K562 (cell line): ENCODE results near the gene TNPO3. TPM values are rescaled to one million over a fixed set of nuclear protein-coding genes. Genes with fewer than 3 reads are reported as not detected.

ENCODE experiments used
- ATAC-seq: fragments of 200-7000 bp; cut with Tn5 transposase; 3 replicates; pipeline ENCODE4 v1.9.1; 2020; ENCODE audit warnings: moderate library complexity
- BruUV-seq: library from RNA; stranded (reverse); fragments of 400-500 nt; replicated peaks from 2 replicates; lab custom pipeline; 2021; lab: Mats Ljungman, UMichigan
- CTCF ChIA-PET: fragments of 300-600 bp; formaldehyde crosslinking; extraction: SDS; loops from one replicate; lab custom pipeline; 2021; ENCODE audit warnings: low intra/inter-chr PET ratio; lab: Yijun Ruan, JAX
- POLR2A ChIA-PET: fragments of 300-600, 350-650 bp; sonication (Branson Sonifier 250); formaldehyde crosslinking; extraction: SDS; loops from one replicate; lab custom pipeline; 2021; ENCODE audit warnings: antibody characterized with exemption, inconsistent platforms; lab: Yijun Ruan, JAX
- DNase-seq, 4 experiments: peaks; one replicate each; pipeline versions ENCODE4 v3.0.0 to v3.0.0-alpha.2; 2011 to 2018; ENCODE audit warnings: low spot score in 3 of 4, mixed read lengths in 3 of 4; ENCODE audit errors: extremely low read depth in 1 of 4
- FAIRE-seq: peaks from 2 replicates; lab custom pipeline; 2011; peaks lifted over from hg19 to GRCh38; lab: Jason Lieb, UNC
- H2AFZ ChIP-seq: 2 replicates; pipeline ENCODE4 v1.6.0; 2011; ENCODE audit warnings: low read depth, low read length, control low read depth, inconsistent platforms
- H3K27ac ChIP-seq: fragments of 200-600 bp; 3 replicates; pipeline ENCODE4 v1.8.0; 2011; ENCODE audit warnings: low read depth, mild to moderate bottlenecking, control low read depth, inconsistent platforms, low read length, moderate library complexity, mixed read lengths; ENCODE audit errors: extremely low read depth
- H3K27me3 ChIP-seq, 2 experiments: fragments of 300-600 bp in 1 of 2; 2 replicates in 1 of 2; 3 replicates in 1 of 2; pipeline versions ENCODE4 v1.6.0 to v1.8.0; 2011; ENCODE audit warnings: inconsistent platforms in 2 of 2, low read length in 2 of 2, mild to moderate bottlenecking in 1 of 2, mixed read lengths in 1 of 2, moderate library complexity in 1 of 2; ENCODE audit not compliant: control insufficient read depth in 2 of 2, insufficient read depth in 2 of 2
- H3K36me3 ChIP-seq: fragments of 300-600 bp; 3 replicates; pipeline ENCODE4 v1.8.0; 2011; ENCODE audit warnings: mild to moderate bottlenecking, low read length, inconsistent platforms; ENCODE audit not compliant: control insufficient read depth, insufficient read depth
- H3K4me1 ChIP-seq, 2 experiments: fragments of 200-600 bp in 1 of 2; replicated peaks in 1 of 2; 2 replicates in 1 of 2; 3 replicates in 1 of 2; pipeline versions ENCODE4 v1.5.1 to v1.8.0; 2011; ENCODE audit warnings: inconsistent platforms in 2 of 2, low read length in 2 of 2, mild to moderate bottlenecking in 1 of 2, mixed read lengths in 1 of 2, moderate library complexity in 1 of 2; ENCODE audit not compliant: control insufficient read depth in 2 of 2, insufficient read depth in 2 of 2
- H3K4me2 ChIP-seq: 2 replicates; pipeline ENCODE4 v1.6.1; 2011; ENCODE audit warnings: low read length, control low read depth, inconsistent platforms, mixed read lengths; ENCODE audit not compliant: insufficient read depth
- H3K4me3 ChIP-seq: fragments of 200-600 bp; sonication (generic), shearing (Covaris generic); 2 replicates; pipeline ENCODE4 v1.5.1; 2016; ENCODE audit warnings: control low read depth, inconsistent platforms
- H3K79me2 ChIP-seq: fragments of 200-600 bp; 3 replicates; pipeline ENCODE4 v1.8.0; 2011; ENCODE audit warnings: low read length, inconsistent platforms; ENCODE audit not compliant: control insufficient read depth, insufficient read depth
- H3K9ac ChIP-seq, 2 experiments: 2 replicates each; pipeline versions ENCODE4 v1.6.0 to v1.6.1; 2011; ENCODE audit warnings: low read depth in 2 of 2, low read length in 2 of 2, control low read depth in 1 of 2, inconsistent platforms in 1 of 2, mild to moderate bottlenecking in 1 of 2, mixed read lengths in 1 of 2; ENCODE audit not compliant: insufficient read depth in 1 of 2
- H3K9me1 ChIP-seq: one replicate; pipeline ENCODE4 v1.6.0; 2011; ENCODE audit warnings: inconsistent platforms, mild to moderate bottlenecking, low read length, moderate library complexity; ENCODE audit not compliant: control insufficient read depth, insufficient read depth
- H3K9me3 ChIP-seq: replicated peaks from 2 replicates; pipeline ENCODE4 v1.5.1; 2011; ENCODE audit warnings: low read depth, low read length, inconsistent platforms; ENCODE audit not compliant: control insufficient read depth, insufficient read depth
- H4K20me1 ChIP-seq: replicated peaks from 2 replicates; pipeline ENCODE4 v1.6.1; 2011; ENCODE audit warnings: low read length, inconsistent platforms, mixed read lengths; ENCODE audit not compliant: control insufficient read depth, insufficient read depth
- EHMT2 ChIP-seq: fragments of 450-650 bp; IDR thresholded peaks from 2 replicates; pipeline ENCODE4 v1.6.1; 2018; ENCODE audit warnings: antibody characterized with exemption
- GTF2A2 ChIP-seq: IDR thresholded peaks from 2 replicates; pipeline ENCODE4 v1.6.1; 2016; ENCODE audit warnings: mild to moderate bottlenecking, missing genetic modification characterization, missing compliant biosample characterization
- HCFC1 ChIP-seq: IDR thresholded peaks from 2 replicates; pipeline ENCODE4 v1.6.1; 2012; ENCODE audit warnings: low read depth, low read length, improper control_type of control experiment
- RAD21 ChIP-seq, 2 experiments: fragments of 250-450 bp in 1 of 2; fragments of 450-650 bp in 1 of 2; sonication (Bioruptor Pico) in 1 of 2; formaldehyde crosslinking in 1 of 2; IDR thresholded peaks in 1 of 2; conservative IDR thresholded peaks in 1 of 2; 2 replicates each; pipeline versions ENCODE4 v1.4.0 to v1.8.0; 2020 to 2022; ENCODE audit warnings: mild to moderate bottlenecking in 2 of 2, moderate library complexity in 1 of 2
- SIX5 ChIP-seq, 2 experiments: IDR thresholded peaks; 2 replicates each; pipeline ENCODE4 v1.6.1; 2011; ENCODE audit warnings: low read length in 2 of 2, borderline replicate concordance in 1 of 2, low read depth in 1 of 2, mild to moderate bottlenecking in 1 of 2, moderate library complexity in 1 of 2; ENCODE audit not compliant: insufficient read depth in 1 of 2
- TRIM28 ChIP-seq: fragments of 450-650 bp; IDR thresholded peaks from 2 replicates; pipeline ENCODE4 v1.6.1; 2017
- ZBTB17 ChIP-seq: fragments of 450-650 bp; formaldehyde crosslinking; IDR thresholded peaks from 2 replicates; pipeline ENCODE4 v1.4.0; 2020; ENCODE audit warnings: mild to moderate bottlenecking
- ZNF76 ChIP-seq: fragments of 250-450 bp; sonication (Bioruptor Pico); IDR thresholded peaks from 2 replicates; pipeline ENCODE4 v1.4.0; 2020; ENCODE audit warnings: mild to moderate bottlenecking, moderate library complexity, borderline replicate concordance
- WGBS: fragments of 100-300 bp; shearing (Covaris generic); methylation state at CpG from one replicate; pipeline ENCODE4 v1.1.6; 2016; ENCODE audit warnings: low coverage, mixed read lengths; ENCODE audit not compliant: insufficient coverage; ENCODE audit errors: missing lambda C conversion rate; 5-methylcytosine and 5-hydroxymethylcytosine counted together
- in situ Hi-C: fragments of 300-500 bp; cut with MboI; formaldehyde crosslinking; loops from 4 replicates; pipeline ENCODE4 v1.15.0; 2018; ENCODE audit warnings: inconsistent platforms, mixed read lengths
- intact Hi-C: fragments of 100-400 bp; cut with micrococcal nuclease; formaldehyde crosslinking; loops from 2 replicates; pipeline ENCODE4 v1.14.2; 2022
- polyA plus RNA-seq, 8 experiments: library from polyadenylated mRNA; depleted of rRNA in 4 of 8; stranded (reverse) in 5 of 8; unstranded in 3 of 8; fragments of >200 nt; fragmentation: Nextera tagmentation in 2 of 8; fragmentation: Illumina TruSeq in 1 of 8; extraction: Ambion mirVana in 2 of 8; extraction: Trizol in 1 of 8; gene quantifications; 2 replicates each; pipeline versions ENCODE4 v1.2.1 to v1.2.3, GENCODE V29; 2011 to 2014; ENCODE audit warnings: inconsistent platforms in 1 of 8, missing spikeins in 1 of 8
- total RNA-seq, 7 experiments: library from RNA; depleted of rRNA in 6 of 7; stranded (reverse); fragments of >200 nt in 6 of 7; fragmentation: Illumina TruSeq in 2 of 7; extraction: Trizol in 2 of 7; gene quantifications; 2 replicates each; pipeline versions ENCODE4 v1.2.1 to v1.2.3, GENCODE V29; 2011 to 2021; ENCODE audit warnings: low replicate concordance in 1 of 7
- TF ChIP-seq, protein P1 (sequence below): fragments of 450-650 bp; IDR thresholded peaks from 2 replicates; pipeline ENCODE4 v1.7.0; 2016; ENCODE audit warnings: borderline replicate concordance
- TF ChIP-seq, protein P2 (sequence below): fragments of 450-650 bp; formaldehyde crosslinking; IDR thresholded peaks from 2 replicates; pipeline ENCODE4 v1.4.0; 2022; ENCODE audit warnings: missing genetic modification characterization
- TF ChIP-seq, protein P3 (sequence below): fragments of 250-450 bp; sonication (Bioruptor Pico); IDR thresholded peaks from 2 replicates; pipeline ENCODE4 v1.4.0; 2020
- TF ChIP-seq, protein P4 (sequence below): sonication (generic); formaldehyde crosslinking; IDR thresholded peaks from 2 replicates; pipeline ENCODE4 v1.8.1; 2023; ENCODE audit warnings: missing genetic modification reagents, mild to moderate bottlenecking, borderline replicate concordance

TNPO3 gene
- total and polyA plus RNA-seq, 9 of the 15 experiments (the other 6 are each of a cell fraction or from before 2014, with no cell fraction given) = 35.8 to 125 (median 110) TPM

DNA sequence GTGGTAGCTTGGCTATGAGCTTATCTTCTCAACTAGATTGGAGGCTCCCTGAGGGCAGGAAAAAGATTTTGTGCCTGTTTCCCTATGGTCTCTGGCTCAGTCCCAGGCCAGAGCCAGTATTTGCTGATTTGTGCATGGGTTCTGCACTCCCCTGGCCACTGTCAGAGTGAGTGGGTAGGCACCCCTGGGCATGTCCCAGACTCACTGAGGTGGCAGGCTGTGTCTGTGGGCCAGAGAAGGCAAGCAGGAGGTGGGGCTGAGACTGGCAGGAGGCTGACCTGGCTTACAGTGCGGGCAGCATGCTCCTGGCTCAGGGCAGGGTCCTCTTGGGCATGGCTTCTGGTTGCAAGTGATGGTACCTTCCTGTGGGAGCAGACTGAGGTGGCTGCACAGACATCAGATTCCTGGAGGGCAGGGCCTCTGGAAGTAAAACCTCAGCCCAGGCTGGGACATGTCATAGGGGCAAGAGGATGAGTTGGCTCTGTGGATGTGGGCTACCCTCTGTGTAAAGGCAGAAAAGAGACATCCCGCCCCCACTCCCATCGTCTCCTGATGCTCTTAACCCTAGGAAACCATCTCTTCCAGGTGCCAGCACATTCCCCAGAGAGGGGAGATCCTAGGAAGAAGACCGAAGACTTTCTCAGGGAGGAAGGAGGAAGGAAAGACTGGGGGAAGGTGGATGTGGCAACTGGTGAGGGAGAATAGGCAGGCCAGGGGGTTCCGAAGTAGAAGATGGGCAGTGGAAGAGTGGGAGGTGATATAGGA, 148.7 kb downstream of the TNPO3 start:
- ATAC-seq (no peak), FAIRE-seq (no peak), DNase-seq (no peak)
- Histone ChIP-seq H3K4me3 (no peak overlapping the region), H2AFZ (no peak overlapping the region), H3K9ac (no peak overlapping the region), H4K20me1 (no peaks in the 10 kb centered on the region), H3K79me2 (no peaks in the 10 kb centered on the region), H3K36me3 (no peaks in the 10 kb centered on the region), H3K4me2 (no peak overlapping the region), H3K27me3 (peaks cover 25 to 48% of the 10 kb centered on the region in 2 experiments), H3K4me1 (peaks cover 13 to 42% of the 10 kb centered on the region in 2 experiments), H3K9me1 (no peaks in the 10 kb centered on the region), H3K9me3 (no peaks in the 10 kb centered on the region; the same call in 1 of the 2 replicates), H3K27ac (no peak overlapping the region)
- POLR2A ChIA-PET = no interaction called here
- WGBS = 16% methylated on average over 5 of the region's 5 CpGs
- in situ Hi-C loops = no loop called here
- intact Hi-C loops = no loop called here
- CTCF ChIA-PET = interaction anchor here (0.7 kb wide), 1 partner anchor 462 kb away, joined by 6 read pairs; no protein-coding TSS in a partner anchor
- BruUV-seq = no TSS peak
- TF ChIP-seq, protein P1, sequence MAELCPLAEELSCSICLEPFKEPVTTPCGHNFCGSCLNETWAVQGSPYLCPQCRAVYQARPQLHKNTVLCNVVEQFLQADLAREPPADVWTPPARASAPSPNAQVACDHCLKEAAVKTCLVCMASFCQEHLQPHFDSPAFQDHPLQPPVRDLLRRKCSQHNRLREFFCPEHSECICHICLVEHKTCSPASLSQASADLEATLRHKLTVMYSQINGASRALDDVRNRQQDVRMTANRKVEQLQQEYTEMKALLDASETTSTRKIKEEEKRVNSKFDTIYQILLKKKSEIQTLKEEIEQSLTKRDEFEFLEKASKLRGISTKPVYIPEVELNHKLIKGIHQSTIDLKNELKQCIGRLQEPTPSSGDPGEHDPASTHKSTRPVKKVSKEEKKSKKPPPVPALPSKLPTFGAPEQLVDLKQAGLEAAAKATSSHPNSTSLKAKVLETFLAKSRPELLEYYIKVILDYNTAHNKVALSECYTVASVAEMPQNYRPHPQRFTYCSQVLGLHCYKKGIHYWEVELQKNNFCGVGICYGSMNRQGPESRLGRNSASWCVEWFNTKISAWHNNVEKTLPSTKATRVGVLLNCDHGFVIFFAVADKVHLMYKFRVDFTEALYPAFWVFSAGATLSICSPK = no peak
- TF ChIP-seq, protein P2, sequence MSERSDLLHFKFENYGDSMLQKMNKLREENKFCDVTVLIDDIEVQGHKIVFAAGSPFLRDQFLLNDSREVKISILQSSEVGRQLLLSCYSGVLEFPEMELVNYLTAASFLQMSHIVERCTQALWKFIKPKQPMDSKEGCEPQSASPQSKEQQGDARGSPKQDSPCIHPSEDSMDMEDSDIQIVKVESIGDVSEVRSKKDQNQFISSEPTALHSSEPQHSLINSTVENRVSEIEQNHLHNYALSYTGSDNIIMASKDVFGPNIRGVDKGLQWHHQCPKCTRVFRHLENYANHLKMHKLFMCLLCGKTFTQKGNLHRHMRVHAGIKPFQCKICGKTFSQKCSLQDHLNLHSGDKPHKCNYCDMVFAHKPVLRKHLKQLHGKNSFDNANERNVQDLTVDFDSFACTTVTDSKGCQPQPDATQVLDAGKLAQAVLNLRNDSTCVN (CRISPR knock-in tag) = peak; percentile 74
- no peak for TF ChIP-seq HCFC1
- TF ChIP-seq ZBTB17 (CRISPR knock-in tag) = no peak
- no peak for TF ChIP-seq EHMT2
- TF ChIP-seq, protein P3, sequence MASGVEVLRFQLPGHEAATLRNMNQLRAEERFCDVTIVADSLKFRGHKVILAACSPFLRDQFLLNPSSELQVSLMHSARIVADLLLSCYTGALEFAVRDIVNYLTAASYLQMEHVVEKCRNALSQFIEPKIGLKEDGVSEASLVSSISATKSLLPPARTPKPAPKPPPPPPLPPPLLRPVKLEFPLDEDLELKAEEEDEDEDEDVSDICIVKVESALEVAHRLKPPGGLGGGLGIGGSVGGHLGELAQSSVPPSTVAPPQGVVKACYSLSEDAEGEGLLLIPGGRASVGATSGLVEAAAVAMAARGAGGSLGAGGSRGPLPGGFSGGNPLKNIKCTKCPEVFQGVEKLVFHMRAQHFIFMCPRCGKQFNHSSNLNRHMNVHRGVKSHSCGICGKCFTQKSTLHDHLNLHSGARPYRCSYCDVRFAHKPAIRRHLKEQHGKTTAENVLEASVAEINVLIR (CRISPR knock-in tag) = no peak
- TF ChIP-seq ZNF76 = no peak
- peak; percentile 68; the same call in 1 of the 2 replicates for TF ChIP-seq TRIM28
- no peak for TF ChIP-seq GTF2A2
- no peak for TF ChIP-seq SIX5 (IDR thresholded peaks at IDR 0.05; ENCODE audit: borderline replicate concordance in 1 of 2, insufficient read depth in 1 of 2, low read depth in 1 of 2, low read length in 2 of 2)
- TF ChIP-seq RAD21 (CRISPR knock-in tag; conservative IDR thresholded peaks at IDR 0.05 in 1 of 2, IDR thresholded peaks at IDR 0.05 in 1 of 2) = 0 out of 4 replicates have a peak, but pooled peaks of 1 of the 2 experiments have one; percentile 4
- TF ChIP-seq, protein P4, sequence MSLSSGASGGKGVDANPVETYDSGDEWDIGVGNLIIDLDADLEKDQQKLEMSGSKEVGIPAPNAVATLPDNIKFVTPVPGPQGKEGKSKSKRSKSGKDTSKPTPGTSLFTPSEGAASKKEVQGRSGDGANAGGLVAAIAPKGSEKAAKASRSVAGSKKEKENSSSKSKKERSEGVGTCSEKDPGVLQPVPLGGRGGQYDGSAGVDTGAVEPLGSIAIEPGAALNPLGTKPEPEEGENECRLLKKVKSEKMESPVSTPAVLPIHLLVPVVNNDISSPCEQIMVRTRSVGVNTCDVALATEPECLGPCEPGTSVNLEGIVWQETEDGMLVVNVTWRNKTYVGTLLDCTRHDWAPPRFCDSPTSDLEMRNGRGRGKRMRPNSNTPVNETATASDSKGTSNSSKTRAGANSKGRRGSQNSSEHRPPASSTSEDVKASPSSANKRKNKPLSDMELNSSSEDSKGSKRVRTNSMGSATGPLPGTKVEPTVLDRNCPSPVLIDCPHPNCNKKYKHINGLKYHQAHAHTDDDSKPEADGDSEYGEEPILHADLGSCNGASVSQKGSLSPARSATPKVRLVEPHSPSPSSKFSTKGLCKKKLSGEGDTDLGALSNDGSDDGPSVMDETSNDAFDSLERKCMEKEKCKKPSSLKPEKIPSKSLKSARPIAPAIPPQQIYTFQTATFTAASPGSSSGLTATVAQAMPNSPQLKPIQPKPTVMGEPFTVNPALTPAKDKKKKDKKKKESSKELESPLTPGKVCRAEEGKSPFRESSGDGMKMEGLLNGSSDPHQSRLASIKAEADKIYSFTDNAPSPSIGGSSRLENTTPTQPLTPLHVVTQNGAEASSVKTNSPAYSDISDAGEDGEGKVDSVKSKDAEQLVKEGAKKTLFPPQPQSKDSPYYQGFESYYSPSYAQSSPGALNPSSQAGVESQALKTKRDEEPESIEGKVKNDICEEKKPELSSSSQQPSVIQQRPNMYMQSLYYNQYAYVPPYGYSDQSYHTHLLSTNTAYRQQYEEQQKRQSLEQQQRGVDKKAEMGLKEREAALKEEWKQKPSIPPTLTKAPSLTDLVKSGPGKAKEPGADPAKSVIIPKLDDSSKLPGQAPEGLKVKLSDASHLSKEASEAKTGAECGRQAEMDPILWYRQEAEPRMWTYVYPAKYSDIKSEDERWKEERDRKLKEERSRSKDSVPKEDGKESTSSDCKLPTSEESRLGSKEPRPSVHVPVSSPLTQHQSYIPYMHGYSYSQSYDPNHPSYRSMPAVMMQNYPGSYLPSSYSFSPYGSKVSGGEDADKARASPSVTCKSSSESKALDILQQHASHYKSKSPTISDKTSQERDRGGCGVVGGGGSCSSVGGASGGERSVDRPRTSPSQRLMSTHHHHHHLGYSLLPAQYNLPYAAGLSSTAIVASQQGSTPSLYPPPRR (CRISPR knock-in tag) = no peak
